Measurements from ENCODE around the gene UBE2Z. TPM values are rescaled to one million over a fixed set of nuclear protein-coding genes. Genes with fewer than 3 reads are reported as not detected.

UBE2Z gene
- total and polyA plus RNA-seq, 2 of the 13 experiments (the other 11 are each of a cell fraction or from before 2014, with no cell fraction given), result 63.2 to 122 TPM

DNA sequence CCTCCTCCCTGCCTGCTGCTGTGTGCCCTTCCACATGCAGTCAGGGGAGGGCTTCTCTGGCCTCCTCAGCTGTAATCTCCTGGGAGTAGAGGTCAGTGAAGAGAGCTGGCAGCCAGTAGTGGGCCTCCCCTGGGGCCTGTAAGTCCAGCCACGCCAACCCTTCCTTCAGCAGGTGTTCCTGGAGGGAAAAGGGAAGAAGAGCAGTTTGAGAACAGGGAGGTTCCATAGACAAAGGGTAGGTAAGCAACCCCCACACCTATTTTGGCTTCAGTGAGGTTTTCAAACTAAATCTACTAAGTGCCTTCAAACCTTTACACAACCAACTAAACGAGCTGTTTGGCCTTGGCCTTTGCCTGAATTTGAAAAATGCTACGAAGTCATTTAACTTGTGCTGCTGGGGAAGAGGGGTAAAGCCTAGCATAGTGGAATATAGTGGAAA is 22.2 kb downstream of the UBE2Z start (continued):
- TF ChIP-seq, protein P1, sequence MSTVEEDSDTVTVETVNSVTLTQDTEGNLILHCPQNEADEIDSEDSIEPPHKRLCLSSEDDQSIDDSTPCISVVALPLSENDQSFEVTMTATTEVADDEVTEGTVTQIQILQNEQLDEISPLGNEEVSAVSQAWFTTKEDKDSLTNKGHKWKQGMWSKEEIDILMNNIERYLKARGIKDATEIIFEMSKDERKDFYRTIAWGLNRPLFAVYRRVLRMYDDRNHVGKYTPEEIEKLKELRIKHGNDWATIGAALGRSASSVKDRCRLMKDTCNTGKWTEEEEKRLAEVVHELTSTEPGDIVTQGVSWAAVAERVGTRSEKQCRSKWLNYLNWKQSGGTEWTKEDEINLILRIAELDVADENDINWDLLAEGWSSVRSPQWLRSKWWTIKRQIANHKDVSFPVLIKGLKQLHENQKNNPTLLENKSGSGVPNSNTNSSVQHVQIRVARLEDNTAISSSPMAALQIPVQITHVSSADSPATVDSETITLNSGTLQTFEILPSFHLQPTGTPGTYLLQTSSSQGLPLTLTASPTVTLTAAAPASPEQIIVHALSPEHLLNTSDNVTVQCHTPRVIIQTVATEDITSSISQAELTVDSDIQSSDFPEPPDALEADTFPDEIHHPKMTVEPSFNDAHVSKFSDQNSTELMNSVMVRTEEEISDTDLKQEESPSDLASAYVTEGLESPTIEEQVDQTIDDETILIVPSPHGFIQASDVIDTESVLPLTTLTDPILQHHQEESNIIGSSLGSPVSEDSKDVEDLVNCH (CRISPR knock-in tag; IDR thresholded peaks at IDR 0.05), result no peak
- TF ChIP-seq, protein P2, sequence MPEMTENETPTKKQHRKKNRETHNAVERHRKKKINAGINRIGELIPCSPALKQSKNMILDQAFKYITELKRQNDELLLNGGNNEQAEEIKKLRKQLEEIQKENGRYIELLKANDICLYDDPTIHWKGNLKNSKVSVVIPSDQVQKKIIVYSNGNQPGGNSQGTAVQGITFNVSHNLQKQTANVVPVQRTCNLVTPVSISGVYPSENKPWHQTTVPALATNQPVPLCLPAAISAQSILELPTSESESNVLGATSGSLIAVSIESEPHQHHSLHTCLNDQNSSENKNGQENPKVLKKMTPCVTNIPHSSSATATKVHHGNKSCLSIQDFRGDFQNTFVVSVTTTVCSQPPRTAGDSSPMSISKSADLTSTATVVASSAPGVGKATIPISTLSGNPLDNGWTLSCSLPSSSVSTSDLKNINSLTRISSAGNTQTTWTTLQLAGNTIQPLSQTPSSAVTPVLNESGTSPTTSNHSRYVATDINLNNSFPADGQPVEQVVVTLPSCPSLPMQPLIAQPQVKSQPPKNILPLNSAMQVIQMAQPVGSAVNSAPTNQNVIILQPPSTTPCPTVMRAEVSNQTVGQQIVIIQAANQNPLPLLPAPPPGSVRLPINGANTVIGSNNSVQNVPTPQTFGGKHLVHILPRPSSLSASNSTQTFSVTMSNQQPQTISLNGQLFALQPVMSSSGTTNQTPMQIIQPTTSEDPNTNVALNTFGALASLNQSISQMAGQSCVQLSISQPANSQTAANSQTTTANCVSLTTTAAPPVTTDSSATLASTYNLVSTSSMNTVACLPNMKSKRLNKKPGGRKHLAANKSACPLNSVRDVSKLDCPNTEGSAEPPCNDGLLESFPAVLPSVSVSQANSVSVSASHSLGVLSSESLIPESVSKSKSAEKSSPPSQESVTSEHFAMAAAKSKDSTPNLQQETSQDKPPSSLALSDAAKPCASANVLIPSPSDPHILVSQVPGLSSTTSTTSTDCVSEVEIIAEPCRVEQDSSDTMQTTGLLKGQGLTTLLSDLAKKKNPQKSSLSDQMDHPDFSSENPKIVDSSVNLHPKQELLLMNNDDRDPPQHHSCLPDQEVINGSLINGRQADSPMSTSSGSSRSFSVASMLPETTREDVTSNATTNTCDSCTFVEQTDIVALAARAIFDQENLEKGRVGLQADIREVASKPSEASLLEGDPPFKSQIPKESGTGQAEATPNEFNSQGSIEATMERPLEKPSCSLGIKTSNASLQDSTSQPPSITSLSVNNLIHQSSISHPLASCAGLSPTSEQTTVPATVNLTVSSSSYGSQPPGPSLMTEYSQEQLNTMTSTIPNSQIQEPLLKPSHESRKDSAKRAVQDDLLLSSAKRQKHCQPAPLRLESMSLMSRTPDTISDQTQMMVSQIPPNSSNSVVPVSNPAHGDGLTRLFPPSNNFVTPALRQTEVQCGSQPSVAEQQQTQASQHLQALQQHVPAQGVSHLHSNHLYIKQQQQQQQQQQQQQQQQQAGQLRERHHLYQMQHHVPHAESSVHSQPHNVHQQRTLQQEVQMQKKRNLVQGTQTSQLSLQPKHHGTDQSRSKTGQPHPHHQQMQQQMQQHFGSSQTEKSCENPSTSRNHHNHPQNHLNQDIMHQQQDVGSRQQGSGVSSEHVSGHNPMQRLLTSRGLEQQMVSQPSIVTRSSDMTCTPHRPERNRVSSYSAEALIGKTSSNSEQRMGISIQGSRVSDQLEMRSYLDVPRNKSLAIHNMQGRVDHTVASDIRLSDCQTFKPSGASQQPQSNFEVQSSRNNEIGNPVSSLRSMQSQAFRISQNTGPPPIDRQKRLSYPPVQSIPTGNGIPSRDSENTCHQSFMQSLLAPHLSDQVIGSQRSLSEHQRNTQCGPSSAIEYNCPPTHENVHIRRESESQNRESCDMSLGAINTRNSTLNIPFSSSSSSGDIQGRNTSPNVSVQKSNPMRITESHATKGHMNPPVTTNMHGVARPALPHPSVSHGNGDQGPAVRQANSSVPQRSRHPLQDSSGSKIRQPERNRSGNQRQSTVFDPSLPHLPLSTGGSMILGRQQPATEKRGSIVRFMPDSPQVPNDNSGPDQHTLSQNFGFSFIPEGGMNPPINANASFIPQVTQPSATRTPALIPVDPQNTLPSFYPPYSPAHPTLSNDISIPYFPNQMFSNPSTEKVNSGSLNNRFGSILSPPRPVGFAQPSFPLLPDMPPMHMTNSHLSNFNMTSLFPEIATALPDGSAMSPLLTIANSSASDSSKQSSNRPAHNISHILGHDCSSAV (CRISPR knock-in tag; IDR thresholded peaks at IDR 0.05; ENCODE audit: borderline replicate concordance), result no peak
- TF ChIP-seq, protein P3, sequence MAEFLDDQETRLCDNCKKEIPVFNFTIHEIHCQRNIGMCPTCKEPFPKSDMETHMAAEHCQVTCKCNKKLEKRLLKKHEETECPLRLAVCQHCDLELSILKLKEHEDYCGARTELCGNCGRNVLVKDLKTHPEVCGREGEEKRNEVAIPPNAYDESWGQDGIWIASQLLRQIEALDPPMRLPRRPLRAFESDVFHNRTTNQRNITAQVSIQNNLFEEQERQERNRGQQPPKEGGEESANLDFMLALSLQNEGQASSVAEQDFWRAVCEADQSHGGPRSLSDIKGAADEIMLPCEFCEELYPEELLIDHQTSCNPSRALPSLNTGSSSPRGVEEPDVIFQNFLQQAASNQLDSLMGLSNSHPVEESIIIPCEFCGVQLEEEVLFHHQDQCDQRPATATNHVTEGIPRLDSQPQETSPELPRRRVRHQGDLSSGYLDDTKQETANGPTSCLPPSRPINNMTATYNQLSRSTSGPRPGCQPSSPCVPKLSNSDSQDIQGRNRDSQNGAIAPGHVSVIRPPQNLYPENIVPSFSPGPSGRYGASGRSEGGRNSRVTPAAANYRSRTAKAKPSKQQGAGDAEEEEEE (CRISPR knock-in tag; IDR thresholded peaks at IDR 0.05; ENCODE audit: borderline replicate concordance), result no peak
- TF ChIP-seq, protein P4, sequence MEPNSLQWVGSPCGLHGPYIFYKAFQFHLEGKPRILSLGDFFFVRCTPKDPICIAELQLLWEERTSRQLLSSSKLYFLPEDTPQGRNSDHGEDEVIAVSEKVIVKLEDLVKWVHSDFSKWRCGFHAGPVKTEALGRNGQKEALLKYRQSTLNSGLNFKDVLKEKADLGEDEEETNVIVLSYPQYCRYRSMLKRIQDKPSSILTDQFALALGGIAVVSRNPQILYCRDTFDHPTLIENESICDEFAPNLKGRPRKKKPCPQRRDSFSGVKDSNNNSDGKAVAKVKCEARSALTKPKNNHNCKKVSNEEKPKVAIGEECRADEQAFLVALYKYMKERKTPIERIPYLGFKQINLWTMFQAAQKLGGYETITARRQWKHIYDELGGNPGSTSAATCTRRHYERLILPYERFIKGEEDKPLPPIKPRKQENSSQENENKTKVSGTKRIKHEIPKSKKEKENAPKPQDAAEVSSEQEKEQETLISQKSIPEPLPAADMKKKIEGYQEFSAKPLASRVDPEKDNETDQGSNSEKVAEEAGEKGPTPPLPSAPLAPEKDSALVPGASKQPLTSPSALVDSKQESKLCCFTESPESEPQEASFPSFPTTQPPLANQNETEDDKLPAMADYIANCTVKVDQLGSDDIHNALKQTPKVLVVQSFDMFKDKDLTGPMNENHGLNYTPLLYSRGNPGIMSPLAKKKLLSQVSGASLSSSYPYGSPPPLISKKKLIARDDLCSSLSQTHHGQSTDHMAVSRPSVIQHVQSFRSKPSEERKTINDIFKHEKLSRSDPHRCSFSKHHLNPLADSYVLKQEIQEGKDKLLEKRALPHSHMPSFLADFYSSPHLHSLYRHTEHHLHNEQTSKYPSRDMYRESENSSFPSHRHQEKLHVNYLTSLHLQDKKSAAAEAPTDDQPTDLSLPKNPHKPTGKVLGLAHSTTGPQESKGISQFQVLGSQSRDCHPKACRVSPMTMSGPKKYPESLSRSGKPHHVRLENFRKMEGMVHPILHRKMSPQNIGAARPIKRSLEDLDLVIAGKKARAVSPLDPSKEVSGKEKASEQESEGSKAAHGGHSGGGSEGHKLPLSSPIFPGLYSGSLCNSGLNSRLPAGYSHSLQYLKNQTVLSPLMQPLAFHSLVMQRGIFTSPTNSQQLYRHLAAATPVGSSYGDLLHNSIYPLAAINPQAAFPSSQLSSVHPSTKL (CRISPR knock-in tag; IDR thresholded peaks at IDR 0.05), result no peak
- TF ChIP-seq, protein P5, sequence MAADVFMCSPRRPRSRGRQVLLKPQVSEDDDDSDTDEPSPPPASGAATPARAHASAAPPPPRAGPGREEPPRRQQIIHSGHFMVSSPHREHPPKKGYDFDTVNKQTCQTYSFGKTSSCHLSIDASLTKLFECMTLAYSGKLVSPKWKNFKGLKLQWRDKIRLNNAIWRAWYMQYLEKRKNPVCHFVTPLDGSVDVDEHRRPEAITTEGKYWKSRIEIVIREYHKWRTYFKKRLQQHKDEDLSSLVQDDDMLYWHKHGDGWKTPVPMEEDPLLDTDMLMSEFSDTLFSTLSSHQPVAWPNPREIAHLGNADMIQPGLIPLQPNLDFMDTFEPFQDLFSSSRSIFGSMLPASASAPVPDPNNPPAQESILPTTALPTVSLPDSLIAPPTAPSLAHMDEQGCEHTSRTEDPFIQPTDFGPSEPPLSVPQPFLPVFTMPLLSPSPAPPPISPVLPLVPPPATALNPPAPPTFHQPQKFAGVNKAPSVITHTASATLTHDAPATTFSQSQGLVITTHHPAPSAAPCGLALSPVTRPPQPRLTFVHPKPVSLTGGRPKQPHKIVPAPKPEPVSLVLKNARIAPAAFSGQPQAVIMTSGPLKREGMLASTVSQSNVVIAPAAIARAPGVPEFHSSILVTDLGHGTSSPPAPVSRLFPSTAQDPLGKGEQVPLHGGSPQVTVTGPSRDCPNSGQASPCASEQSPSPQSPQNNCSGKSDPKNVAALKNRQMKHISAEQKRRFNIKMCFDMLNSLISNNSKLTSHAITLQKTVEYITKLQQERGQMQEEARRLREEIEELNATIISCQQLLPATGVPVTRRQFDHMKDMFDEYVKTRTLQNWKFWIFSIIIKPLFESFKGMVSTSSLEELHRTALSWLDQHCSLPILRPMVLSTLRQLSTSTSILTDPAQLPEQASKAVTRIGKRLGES (CRISPR knock-in tag; IDR thresholded peaks at IDR 0.05; ENCODE audit: borderline replicate concordance), result no peak
- no peak for TF ChIP-seq SP5 (CRISPR knock-in tag; IDR thresholded peaks at IDR 0.05; ENCODE audit: borderline replicate concordance, low read depth)

Measured in HepG2 (cell line).